ENCODE data around the gene ARMC8. TPM values are rescaled to one million over a fixed set of nuclear protein-coding genes. Genes with fewer than 3 reads are reported as not detected.

Gene ARMC8
- total RNA-seq, 1 donor from 2014 or later: 53.2 TPM

- Mint-ChIP-seq H3K36me3 (peaks cover 6% of the 10 kb centered on the region), H3K4me3 (no peak overlapping the region), H3K27ac (no peak overlapping the region), H3K27me3 (ENCODE audit: low read depth) (no peaks in the 10 kb centered on the region), H3K9me3 (no peaks in the 10 kb centered on the region), H3K4me1 (peaks cover 4% of the 10 kb centered on the region)
- DNase-seq (ENCODE audit: low spot score in 2 of 2, unreplicated experiment in 2 of 2): no peak
- TF ChIP-seq CTCF (IDR thresholded peaks at IDR 0.05; ENCODE audit: unreplicated experiment): no peak
These were observed 10.4 kb downstream of the ARMC8 start for GRCh38 chr3:138197524-138197923.

GRCh38 chr3:138199851-138200250 lies 12.8 kb downstream of the ARMC8 start:
- DNase-seq (ENCODE audit: low spot score in 2 of 2, unreplicated experiment in 2 of 2): no peak
- no peaks in the 10 kb centered on the region for H3K9me3 Mint-ChIP-seq
- no peaks in the 10 kb centered on the region for H3K27me3 Mint-ChIP-seq (ENCODE audit: low read depth)
- TF ChIP-seq CTCF (IDR thresholded peaks at IDR 0.05; ENCODE audit: unreplicated experiment): no peak
- H3K4me1 Mint-ChIP-seq: peaks cover 4% of the 10 kb centered on the region
- no peak overlapping the region for H3K4me3 Mint-ChIP-seq
- no peak overlapping the region for H3K27ac Mint-ChIP-seq
- peaks cover 5% of the 10 kb centered on the region for H3K36me3 Mint-ChIP-seq

DNA sequence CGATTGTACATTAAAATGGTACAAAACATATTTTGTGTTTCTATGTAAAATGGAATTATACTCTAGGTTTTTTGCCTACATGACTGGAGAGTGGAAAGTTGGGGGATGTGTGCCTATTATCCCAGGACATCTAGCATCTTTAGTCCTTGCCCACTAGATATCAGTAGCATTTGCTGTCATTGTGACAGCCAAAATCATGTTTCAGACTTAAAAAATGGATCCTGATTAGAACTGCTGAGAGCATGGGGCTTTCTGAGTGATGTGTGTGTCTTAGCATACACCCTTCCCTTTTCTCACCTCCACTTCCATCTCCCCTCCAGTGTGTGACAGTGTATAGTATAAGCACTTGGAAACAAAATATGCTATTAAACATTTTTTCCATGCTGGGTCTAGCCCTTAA lies 13.3 kb downstream of the ARMC8 start:
- Mint-ChIP-seq H3K4me1 (peaks cover 4% of the 10 kb centered on the region), H3K4me3 (no peak overlapping the region), H3K36me3 (peaks cover 5% of the 10 kb centered on the region), H3K27ac (no peak overlapping the region), H3K27me3 (ENCODE audit: low read depth) (no peaks in the 10 kb centered on the region), H3K9me3 (no peaks in the 10 kb centered on the region)
- TF ChIP-seq CTCF (IDR thresholded peaks at IDR 0.05; ENCODE audit: unreplicated experiment): no peak
- DNase-seq (ENCODE audit: low spot score in 2 of 2, unreplicated experiment in 2 of 2): no peak

GRCh38 chr3:138202945-138203701 lies 16.0 kb downstream of the ARMC8 start:
- Mint-ChIP-seq H3K4me3 (no peak overlapping the region), H3K9me3 (peaks cover 2% of the 10 kb centered on the region), H3K36me3 (peaks cover 3% of the 10 kb centered on the region), H3K4me1 (no peaks in the 10 kb centered on the region), H3K27me3 (ENCODE audit: low read depth) (no peaks in the 10 kb centered on the region), H3K27ac (no peak overlapping the region)
- TF ChIP-seq CTCF (IDR thresholded peaks at IDR 0.05; ENCODE audit: unreplicated experiment): no peak
- DNase-seq (ENCODE audit: low spot score in 2 of 2, unreplicated experiment in 2 of 2): no peak

DNA sequence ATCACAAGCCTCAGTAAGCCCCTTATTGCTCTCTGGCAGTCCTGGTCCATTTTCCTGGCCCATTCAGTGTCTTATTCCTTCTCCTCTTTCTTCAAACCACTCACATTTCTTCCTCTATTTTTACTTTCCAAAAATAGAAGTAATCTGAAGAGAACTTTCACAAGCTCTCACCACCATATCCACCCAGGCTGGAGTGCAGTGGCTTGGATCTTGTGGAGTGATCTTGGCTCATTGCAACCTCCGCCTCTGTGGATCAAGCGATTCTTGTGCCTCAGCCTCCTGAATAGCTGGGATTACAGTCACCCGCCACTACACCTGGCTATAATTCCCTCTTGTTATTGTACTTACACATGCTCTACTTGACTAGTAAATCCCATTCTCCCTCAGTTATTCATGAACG lies 16.8 kb downstream of the ARMC8 start:
- peaks cover 3% of the 10 kb centered on the region for H3K4me1 Mint-ChIP-seq
- peaks cover 3% of the 10 kb centered on the region for H3K36me3 Mint-ChIP-seq
- H3K9me3 Mint-ChIP-seq: peaks cover 2% of the 10 kb centered on the region

More for the DNA sequence above, 16.8 kb downstream of the ARMC8 start:
- no peak overlapping the region for H3K27ac Mint-ChIP-seq
- H3K4me3 Mint-ChIP-seq: no peak overlapping the region
- no peak for TF ChIP-seq CTCF (IDR thresholded peaks at IDR 0.05; ENCODE audit: unreplicated experiment)
- no peaks in the 10 kb centered on the region for H3K27me3 Mint-ChIP-seq (ENCODE audit: low read depth)
- no peak for DNase-seq (ENCODE audit: low spot score in 2 of 2, unreplicated experiment in 2 of 2)
